AG08396 (cell line): ENCODE data around the gene SNAPC3.
"Not testable (repeated sequence)": the region's sequence is repeated elsewhere in the genome, so short reads cannot be mapped to it uniquely, and the experiment has no call there.

Experiments
- DNase-seq: peaks from one replicate; pipeline ENCODE4 v3.0.0; 2012; ENCODE audit warnings: low spot score, mixed read lengths

SNAPC3 gene

DNA sequence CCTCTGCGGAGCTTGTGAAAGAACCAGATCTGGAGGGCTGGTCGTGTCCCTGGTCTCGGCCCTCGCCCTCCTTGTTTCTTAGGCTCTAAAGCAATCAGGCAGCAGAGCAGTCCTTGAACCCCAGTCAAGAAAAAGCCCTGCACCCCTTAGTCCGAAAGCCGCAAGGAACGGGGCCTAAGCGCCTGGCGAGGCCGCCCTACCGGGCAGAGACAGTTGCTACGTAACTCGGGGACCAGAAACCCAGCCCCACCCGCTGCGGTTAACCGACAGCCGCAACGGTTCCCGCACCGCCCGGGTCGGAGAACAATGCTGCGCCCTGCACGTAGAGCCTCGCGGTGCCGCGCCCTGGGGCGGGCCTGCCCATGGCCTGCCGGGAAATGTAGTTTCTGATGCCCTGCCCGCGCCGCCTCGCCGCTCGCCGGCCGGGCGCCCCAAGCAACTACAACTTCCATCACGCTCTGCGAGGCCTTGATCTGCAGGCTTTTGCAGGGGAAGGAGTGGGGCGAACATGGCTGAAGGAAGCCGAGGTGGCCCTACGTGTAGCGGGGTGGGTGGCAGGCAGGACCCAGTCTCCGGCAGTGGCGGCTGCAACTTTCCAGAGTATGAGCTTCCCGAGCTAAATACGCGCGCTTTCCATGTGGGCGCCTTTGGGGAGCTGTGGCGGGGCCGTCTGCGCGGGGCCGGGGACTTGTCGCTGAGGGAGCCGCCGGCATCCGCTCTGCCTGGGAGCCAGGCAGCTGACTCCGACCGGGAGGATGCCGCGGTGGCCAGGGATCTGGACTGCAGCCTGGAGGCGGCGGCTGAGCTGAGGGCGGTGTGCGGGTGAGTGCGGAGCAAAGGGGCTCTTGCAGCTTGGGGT lies at the start of gene SNAPC3:
Gene SNAPC3 (plus strand): TSS at position 505 of the 859 bp plus-strand sequence. CDS start 4 bp downstream, at position 509.
- peak; percentile 97 for DNase-seq

DNA sequence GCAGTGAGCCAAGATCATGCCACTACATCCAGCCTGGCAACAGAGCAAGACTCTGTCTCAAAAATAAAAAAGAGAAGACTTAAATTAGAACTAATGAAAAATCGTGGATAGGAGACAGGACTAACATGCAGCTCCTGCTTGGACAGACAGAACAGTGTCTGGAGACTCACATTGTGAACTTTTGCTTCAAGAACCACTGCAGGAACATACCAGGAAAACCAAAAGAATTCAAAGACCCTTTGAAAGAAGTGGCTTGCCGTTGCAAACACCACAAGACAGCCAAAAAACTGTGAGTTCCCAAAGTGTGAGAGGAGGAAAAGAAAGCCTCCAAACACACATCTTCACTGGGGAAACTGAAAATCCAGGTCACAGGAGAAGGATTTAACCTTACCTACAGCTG lies 48.8 kb upstream of the SNAPC3 start:
- DNase-seq, result no peak

DNA sequence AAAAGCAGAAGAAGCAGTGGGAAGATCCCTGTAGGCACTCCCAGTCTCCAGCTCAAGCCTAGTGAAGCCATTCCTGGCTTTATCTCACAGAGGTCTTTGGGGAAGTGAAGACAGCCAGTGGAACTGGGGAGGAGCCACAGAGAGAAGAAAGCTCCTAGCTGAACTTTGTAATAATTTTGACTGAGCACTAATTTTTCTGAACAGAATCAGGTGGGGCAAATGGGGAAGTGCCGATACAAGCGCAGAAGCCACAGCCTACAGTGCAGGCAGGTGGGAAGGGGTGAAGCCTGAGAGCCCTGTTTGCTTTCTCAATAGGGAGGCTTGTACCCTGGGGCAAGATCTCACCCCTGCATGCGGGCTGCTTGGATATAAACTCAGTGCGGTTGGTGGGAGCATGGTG lies 48.4 kb upstream of the SNAPC3 start:
- DNase-seq, result no peak

DNA sequence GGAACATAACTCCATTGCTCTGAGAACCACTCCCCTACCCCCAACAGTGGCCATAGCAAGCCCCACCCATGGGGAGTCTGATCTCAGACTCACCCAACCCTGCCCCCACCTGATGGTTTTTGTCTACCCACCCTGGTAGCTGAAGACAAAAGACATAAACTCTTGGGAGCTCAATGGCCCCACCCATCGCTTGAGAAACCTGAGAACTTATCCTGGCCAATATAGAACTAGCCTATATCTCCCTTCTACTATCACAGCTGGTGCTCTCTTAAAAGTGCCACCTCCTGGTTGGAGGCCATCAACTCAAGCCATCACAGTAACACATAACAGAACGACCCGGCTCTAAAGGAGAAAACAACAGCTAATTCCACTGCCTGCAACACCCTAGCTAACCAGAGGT lies 47.9 kb upstream of the SNAPC3 start:
- DNase-seq, result no peak

DNA sequence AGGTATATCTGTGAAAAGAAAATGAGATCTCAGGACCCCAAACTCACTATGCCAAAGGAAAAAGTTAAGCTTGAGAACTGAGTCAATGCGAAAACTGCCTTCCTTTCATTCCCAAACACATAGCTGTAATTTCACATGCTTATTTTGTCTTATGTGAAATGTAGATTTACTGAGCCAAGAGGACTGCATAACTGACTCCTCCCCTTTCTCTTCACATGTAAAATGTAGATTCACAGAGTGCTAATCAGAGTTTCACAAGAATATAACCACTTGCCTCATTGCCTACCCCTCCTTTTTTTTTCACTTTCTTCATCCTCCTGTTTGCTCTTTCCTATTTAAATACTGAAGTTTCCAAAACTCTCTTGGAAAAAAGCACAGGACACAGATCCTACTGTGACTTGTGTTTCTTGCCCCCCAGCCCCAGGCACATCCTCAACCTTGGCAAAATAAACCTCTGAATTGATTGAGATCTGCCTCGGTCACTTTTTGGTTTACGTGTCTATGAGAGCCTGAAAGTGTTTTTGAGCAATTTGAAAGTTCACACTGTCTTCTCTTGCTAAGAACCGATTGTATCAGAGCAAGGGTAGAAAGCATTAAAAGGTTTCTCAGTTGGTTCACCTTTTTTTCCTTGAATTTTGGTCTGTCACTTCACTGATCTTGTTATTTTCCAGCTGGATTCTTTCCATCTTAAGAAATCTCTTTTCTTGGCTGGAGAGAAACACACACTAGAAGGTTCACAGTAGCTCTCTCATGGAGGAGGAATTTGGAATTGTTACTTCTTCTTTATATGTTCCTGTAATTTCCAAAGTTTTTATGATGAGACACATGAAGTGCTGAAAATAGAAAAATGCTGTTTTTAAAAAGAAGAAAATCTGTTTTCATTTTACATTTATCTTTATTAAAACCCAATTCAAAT lies 44.8 kb upstream of the SNAPC3 start:
- no peak for DNase-seq

DNA sequence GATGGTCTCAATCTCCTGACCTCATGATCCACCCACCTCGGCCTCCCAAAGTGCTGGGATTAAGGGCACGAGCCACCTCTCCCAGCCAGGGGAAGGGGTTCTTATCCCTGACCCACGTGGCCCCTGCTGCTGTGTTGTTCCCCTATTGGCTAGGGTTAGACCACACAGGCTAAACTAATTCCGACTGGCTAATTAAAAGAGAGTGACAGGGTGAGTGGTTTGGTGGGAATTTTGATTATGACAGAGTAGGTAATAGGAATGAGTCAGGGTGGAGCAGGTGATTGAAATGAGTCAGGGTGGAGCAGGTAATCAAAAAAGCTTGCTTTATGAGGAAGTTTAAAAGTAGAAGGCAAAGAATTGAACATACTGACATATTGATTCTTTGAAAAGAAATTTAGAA lies 43.4 kb upstream of the SNAPC3 start:
- DNase-seq, result not testable (repeated sequence)

DNA sequence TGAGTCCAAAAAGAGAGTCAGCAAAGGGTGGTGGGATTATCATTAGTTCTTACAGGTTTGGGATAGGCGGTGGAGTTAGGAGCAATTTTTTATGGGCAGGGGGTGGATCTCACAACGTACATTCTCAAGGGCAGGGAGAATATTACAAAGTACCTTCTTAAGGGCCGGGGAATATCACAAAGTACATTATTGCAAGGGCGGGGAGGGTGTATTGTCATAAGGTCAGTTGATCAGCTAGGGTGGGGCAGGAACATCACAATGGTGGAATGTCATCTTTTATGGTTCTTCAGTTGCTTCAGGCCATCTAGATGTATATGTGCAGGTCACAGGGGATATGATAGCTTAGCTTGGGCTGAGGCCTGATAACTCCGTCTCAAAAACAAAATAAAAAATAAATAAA lies 42.8 kb upstream of the SNAPC3 start:
- DNase-seq, result not testable (repeated sequence)

DNA sequence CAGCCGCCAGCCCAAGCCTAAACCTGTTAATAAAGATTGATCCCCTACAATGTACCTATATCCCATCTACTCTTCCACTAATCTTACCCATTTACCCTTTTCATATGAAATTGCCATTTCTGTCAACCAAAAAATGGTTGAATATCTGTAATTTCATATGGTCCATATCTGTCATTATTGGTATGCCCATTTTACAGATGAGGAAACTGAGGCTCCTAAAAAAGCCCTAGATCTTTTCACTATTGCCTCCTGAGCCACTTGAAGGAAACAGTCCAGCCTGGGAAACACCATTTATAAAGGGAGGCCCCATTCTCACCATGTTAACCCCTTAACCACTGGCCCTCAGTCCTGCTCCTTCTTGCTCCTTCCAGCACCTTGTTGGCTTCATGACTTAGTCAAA lies 41.2 kb upstream of the SNAPC3 start:
- no peak for DNase-seq

DNA sequence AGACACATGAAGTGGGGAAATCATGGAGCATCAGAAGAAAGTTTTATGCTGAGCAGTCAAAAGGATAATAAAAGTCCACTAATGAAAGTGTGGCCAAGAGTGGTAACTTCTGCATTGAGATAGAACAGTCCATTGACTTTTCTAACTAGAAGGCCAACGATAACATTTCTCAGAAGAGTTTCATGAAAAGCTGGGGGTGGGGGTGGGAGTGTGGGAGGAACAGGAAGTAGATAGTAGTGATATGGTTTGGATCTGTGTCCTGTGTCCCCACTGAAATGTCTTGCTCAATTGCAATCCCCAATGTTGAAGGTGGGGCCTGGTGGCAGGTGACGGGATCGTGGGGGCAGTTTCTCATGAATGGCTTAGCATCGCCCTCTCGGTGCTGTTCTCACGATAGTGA lies 36.2 kb upstream of the SNAPC3 start:
- no peak for DNase-seq

DNA sequence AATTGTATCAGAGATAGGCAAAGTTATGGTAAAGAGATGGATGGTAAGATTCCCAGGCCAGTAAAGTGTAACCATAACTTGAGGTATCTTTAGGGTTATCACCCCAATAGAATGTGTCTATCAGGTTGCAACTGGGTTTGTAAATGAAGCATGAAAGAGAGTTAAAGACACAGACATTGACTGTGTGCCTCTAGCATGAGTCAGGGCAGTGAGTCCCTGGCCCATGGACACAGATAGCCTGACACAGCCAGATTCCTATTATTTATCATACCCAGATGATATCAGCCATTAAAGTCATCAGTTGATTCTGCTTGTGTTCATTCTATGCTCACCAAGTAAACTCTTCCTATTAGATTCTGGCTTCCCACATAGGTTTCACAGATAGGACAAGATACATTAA lies 33.5 kb upstream of the SNAPC3 start:
- peak; percentile 18 for DNase-seq

DNA sequence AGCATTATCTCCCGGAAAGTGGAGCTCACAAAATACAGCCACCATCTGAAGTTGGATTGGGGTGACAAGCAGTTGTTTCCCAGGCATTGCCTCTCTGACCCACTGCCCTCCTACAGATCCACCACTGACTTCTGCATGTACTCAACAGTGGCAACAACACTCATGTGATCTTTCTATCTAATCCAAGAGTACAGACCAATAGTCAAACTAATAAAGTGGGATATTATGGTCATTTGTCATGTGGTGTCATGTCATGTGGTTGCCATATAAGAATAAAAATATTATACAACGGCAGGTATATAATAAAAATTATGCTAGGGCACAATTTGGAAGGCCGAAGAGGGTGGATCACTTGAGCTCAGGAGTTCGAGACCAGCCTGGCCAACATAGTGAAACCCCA lies 33.0 kb upstream of the SNAPC3 start:
- no peak for DNase-seq

DNA sequence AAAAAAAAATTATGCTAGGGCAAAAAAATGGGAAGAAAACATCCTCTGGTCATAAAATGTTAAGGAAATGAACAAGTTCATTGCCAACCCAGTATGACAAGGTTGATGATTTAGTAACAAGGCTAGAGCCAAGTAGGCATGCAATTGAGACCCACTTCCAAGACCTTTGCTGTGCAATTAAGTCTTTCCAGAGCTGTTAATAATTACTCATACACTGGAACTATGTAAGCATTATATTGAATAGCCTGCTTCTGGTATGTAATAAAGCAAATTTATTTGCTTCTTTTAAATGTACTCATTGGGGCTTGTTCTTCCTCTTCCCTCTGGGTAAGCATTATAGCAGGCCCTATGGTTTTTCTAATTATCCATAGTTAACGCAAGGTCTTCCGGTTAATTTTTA lies 32.5 kb upstream of the SNAPC3 start:
- no peak for DNase-seq

DNA sequence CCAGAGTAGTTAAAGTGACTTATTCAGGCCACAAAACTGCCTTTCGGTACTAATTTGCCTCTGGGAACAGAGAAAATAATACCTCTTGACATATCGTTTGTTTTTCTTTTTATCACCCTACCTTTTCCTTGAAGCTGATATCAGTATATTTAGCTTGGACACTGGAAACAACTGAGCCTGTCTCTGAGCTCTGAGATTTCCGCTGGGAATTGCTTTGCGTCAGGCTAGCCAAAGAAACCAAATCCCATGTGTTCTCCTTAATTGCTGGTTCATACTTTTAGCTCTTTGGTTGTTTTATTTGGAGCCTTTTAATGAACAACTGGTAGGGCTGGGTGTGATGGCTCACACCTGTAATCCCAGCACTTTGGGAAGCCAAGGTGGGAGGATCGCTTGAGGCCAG lies 30.3 kb upstream of the SNAPC3 start:
- DNase-seq, result no peak

DNA sequence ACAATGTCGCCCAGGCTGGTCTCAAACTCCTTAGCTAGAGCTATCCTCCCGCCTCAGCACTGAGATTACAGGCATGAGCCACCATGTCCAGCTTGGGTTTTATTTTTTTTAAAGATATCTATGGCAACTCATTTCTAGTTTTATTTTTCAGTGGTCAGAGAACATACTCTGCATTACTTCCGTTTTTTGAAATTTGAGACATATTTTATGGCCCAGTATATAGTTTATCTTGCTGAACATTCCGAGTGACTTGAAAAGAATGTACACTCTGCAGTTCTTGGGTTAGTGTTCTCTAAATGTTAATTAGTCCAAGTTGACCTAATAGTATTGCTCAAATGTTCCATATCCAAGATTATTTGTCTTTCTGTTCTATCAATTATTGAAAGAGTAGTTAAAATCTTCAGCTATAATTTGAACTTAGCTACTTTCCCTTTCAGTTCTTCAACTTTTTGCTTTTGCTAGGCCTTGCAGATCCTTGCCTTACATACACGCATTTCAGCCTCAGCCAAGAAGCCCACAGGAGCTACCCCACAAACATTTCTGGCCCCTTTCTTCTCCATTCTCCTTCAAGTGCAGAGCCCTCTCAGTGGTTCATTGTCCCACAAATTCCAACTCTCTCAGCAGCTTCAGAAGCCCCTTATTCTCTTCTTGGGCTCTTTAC lies 22.3 kb upstream of the SNAPC3 start:
- peak; percentile 28 for DNase-seq

DNA sequence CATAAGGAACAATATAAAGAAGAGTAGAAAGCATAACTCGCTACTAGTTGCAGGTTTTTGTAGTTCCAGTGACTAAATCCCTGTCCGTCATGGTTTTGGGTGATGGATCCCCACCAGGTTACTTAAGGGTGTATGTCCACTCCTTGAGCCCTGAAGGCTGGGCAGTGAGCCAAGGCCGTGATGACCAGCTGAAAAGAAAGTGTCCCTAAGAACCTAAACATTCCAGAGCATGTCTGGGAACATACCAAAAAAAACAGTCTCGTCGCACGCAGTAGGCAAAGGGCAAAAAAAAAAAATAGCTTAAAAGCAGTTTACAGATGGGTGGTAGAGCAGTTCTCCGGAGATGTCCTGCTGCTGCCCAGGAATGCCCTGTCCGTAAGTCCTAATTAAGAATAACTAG lies 21.4 kb upstream of the SNAPC3 start:
- peak; percentile 19 for DNase-seq

DNA sequence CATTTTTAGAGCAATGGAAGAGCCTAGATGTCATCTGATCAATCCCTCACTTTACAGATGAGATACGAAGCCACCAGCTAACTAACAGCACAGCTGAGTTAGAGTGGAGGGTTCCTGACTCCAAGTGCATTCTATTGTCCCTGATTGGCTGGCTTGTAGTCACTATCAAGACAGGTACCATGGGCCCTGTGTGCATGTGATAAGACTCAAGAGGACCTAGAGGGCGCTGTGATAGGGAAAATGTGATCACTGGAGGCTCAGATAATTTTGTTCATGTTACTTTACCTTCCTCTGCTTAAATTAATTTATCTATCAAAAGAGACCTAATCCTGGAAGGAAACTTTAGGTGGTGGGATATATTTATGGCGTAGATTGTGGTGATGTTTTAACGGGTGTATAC lies 19.5 kb upstream of the SNAPC3 start:
- DNase-seq, result no peak

DNA sequence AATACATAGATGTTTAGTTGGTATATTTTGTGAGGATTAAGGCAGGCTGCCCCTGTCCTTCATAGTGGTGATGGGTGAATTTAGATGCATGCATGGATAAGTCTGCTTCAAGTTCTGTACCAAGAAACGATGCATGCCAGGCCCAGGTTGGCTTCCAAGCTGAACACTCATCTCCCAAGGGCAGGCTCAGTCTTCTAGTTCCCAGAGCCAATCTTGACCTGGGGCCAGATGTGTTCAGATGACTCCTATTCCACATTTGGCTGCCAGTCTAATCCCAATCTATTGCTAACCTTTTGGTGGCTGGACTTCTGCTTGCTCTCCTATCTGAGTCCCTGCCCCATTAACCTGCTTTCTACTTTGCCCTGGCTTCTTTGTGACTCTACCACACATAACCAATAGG lies 18.5 kb upstream of the SNAPC3 start:
- DNase-seq, result no peak

DNA sequence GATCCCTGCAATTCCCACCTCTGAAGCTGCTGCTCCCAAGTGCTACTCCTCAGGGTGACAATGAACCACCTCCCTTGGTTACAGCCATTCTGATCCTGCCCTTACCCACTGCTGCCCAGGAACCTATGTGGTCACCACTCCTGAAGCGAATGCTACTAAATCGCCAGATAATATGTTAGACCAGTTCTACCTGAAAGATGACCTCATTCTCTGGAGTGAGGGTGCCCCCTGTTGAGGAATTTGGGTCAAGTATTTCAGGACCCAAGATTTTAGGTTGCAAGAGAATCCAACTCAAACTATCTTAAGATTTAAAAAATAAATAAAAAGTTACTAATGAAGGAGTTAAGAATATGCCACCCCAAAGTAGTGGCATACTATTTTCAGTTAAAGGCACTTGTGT lies 5.8 kb upstream of the SNAPC3 start:
- peak; percentile 58 for DNase-seq

DNA sequence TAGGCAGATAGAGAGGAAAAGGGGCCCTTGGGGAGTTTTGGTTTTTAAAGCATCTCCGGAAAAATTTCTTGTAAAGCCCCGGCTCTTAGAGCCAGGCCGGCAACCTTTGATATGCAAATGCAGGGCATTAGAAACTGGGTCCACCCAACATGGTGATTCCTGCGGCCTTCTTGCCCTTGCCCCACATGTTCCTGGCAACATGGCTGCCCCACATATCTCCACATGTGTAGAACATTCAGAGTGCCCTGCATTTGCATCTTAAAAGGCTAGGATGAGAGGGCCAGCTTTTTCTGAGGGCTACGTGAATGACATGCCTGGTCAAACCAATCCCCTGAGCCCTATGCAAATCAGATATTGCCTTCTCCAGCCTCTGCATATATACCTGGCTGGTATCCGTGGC lies 5.0 kb upstream of the SNAPC3 start:
- DNase-seq, result no peak

DNA sequence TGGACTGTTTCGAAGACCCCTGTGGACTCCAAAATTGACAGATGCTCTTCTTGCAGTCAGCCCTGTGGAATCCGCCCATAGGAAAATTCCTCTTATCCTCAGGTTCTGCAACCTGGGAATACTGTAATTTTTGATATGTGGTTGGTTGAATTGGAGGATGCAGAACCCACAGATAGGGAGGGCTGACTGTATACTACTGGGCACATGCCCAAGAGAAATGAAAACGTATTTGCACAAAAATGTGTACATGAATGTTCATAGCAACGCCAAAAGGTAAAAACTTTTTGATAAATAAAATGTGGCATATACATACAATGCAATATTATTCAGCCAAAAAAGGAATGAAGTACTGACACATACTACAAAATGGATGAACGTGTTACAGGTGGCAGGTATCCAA lies 1.9 kb upstream of the SNAPC3 start:
- no peak for DNase-seq

DNA sequence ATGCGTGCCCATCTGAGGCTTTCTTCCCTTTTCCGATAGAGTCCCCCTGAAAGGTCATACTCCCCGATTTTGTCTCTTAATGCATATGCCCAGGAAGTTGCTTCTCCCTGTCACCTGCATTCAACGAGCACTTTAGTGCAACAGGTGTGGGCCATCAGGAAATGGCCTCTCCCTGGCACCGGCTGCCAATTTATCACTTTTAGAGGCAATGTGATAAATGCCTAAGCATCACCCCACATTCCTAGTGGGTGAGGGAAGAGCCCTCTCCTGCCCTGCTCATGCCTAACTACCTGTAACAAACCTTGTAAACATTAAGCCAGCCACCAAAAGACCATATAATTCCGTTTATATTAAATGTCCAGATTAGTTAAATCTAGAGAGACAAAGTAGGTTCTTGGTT lies 1.1 kb upstream of the SNAPC3 start:
- no peak for DNase-seq

DNA sequence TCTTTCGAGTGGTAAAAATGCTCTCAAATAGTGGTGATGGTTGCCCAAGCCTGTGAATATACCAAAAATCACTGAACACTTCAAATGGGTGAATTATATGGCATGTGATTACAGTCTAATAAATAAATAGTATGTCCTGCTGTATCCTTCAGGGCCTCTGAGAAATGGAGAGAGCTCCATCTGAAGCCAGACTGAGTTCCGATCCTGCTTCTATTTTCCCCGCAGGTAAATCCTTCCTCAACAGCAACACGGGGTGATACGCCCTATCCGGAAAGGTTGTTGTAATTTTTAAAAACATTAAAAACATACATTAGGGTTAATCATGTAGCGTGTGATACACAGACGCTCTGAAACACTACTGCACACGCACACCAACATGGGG lies 695 bp upstream of the SNAPC3 start:
- DNase-seq, result no peak
